ENCODE measurements around the gene MTNR1A.
"Not testable (repeated sequence)": the region's sequence is repeated elsewhere in the genome, so short reads cannot be mapped to it uniquely, and the experiment has no call there.

The MTNR1A gene

GRCh38 chr4:186537843-186538521, 17.4 kb downstream of the MTNR1A start:
- DNase-seq (ENCODE audit: low read depth, low spot score), result no peak
- H3K27ac ChIP-seq (ENCODE audit: low read length), result no peak overlapping the region
- H3K9me3 ChIP-seq (ENCODE audit: control insufficient read depth, insufficient read depth, low read length), result no peaks in the 10 kb centered on the region
- no peaks in the 10 kb centered on the region for H3K4me1 ChIP-seq (ENCODE audit: control insufficient read depth, insufficient read depth, low read length)
- H3K27me3 ChIP-seq (ENCODE audit: control insufficient read depth, insufficient read depth, low read length), result no peaks in the 10 kb centered on the region
- no CpG with 5 or more reads among the region's 19 CpGs for WGBS (ENCODE audit: insufficient coverage, insufficient read length)
- H3K4me3 ChIP-seq (ENCODE audit: low read length), result no peak overlapping the region
- no peaks in the 10 kb centered on the region for H3K36me3 ChIP-seq (ENCODE audit: control insufficient read depth, insufficient read depth, low read length)

GRCh38 chr4:186536285-186536684, 19.1 kb downstream of the MTNR1A start:
- no peak overlapping the region for H3K4me3 ChIP-seq (ENCODE audit: low read length)

GRCh38 chr4:186534056-186534455, 21.3 kb downstream of the MTNR1A start:
- Histone ChIP-seq H3K9me3 (ENCODE audit: control insufficient read depth, insufficient read depth, low read length) (no peaks in the 10 kb centered on the region), H3K4me1 (ENCODE audit: control insufficient read depth, insufficient read depth, low read length) (no peaks in the 10 kb centered on the region), H3K36me3 (ENCODE audit: control insufficient read depth, insufficient read depth, low read length) (no peaks in the 10 kb centered on the region), H3K4me3 (ENCODE audit: low read length) (no peak overlapping the region), H3K27me3 (ENCODE audit: control insufficient read depth, insufficient read depth, low read length) (no peaks in the 10 kb centered on the region), H3K27ac (ENCODE audit: low read length) (no peak overlapping the region)
- DNase-seq (ENCODE audit: low read depth, low spot score), result no peak
- no CpG with 5 or more reads among the region's 21 CpGs for WGBS (ENCODE audit: insufficient coverage, insufficient read length)

More at GRCh38 chr4:186536285-186536684, 19.1 kb downstream of the MTNR1A start:
- Histone ChIP-seq H3K4me1 (ENCODE audit: control insufficient read depth, insufficient read depth, low read length) (no peaks in the 10 kb centered on the region), H3K27ac (ENCODE audit: low read length) (no peak overlapping the region), H3K36me3 (ENCODE audit: control insufficient read depth, insufficient read depth, low read length) (no peaks in the 10 kb centered on the region), H3K27me3 (ENCODE audit: control insufficient read depth, insufficient read depth, low read length) (no peaks in the 10 kb centered on the region), H3K9me3 (ENCODE audit: control insufficient read depth, insufficient read depth, low read length) (no peaks in the 10 kb centered on the region)
- DNase-seq (ENCODE audit: low read depth, low spot score), result no peak
- no CpG with 5 or more reads among the region's 10 CpGs for WGBS (ENCODE audit: insufficient coverage, insufficient read length)

GRCh38 chr4:186523927-186524326, 31.4 kb downstream of the MTNR1A start:
- H3K9me3 ChIP-seq (ENCODE audit: control insufficient read depth, insufficient read depth, low read length); H3K27me3 ChIP-seq (ENCODE audit: control insufficient read depth, insufficient read depth, low read length); H3K4me1 ChIP-seq (ENCODE audit: control insufficient read depth, insufficient read depth, low read length); H3K4me3 ChIP-seq (ENCODE audit: low read length); DNase-seq (ENCODE audit: low read depth, low spot score); H3K36me3 ChIP-seq (ENCODE audit: control insufficient read depth, insufficient read depth, low read length); H3K27ac ChIP-seq (ENCODE audit: low read length): not testable (repeated sequence)
- no CpG with 5 or more reads among the region's 4 CpGs for WGBS (ENCODE audit: insufficient coverage, insufficient read length)

GRCh38 chr4:186516287-186516686, 39.1 kb downstream of the MTNR1A start:
- Histone ChIP-seq H3K27ac (ENCODE audit: low read length) (no peak overlapping the region), H3K36me3 (ENCODE audit: control insufficient read depth, insufficient read depth, low read length) (no peaks in the 10 kb centered on the region), H3K27me3 (ENCODE audit: control insufficient read depth, insufficient read depth, low read length) (no peaks in the 10 kb centered on the region), H3K4me1 (ENCODE audit: control insufficient read depth, insufficient read depth, low read length) (no peaks in the 10 kb centered on the region), H3K4me3 (ENCODE audit: low read length) (no peak overlapping the region), H3K9me3 (ENCODE audit: control insufficient read depth, insufficient read depth, low read length) (no peaks in the 10 kb centered on the region)
- DNase-seq (ENCODE audit: low read depth, low spot score), result no peak
- WGBS (ENCODE audit: insufficient coverage, insufficient read length), result no CpG with 5 or more reads among the region's 4 CpGs

- no peak overlapping the region for H3K27ac ChIP-seq (ENCODE audit: low read length)
- no peak overlapping the region for H3K4me3 ChIP-seq (ENCODE audit: low read length)
- no peaks in the 10 kb centered on the region for H3K36me3 ChIP-seq (ENCODE audit: control insufficient read depth, insufficient read depth, low read length)
- no peaks in the 10 kb centered on the region for H3K9me3 ChIP-seq (ENCODE audit: control insufficient read depth, insufficient read depth, low read length)
- DNase-seq (ENCODE audit: low read depth, low spot score), result no peak
- WGBS (ENCODE audit: insufficient coverage, insufficient read length), result no CpG with 5 or more reads among the region's 8 CpGs
- H3K27me3 ChIP-seq (ENCODE audit: control insufficient read depth, insufficient read depth, low read length), result no peaks in the 10 kb centered on the region
- H3K4me1 ChIP-seq (ENCODE audit: control insufficient read depth, insufficient read depth, low read length), result no peaks in the 10 kb centered on the region
Observed at GRCh38 chr4:186514271-186514950, 41.0 kb downstream of the MTNR1A start.

GRCh38 chr4:186504771-186505170, 50.6 kb downstream of the MTNR1A start:
- WGBS (ENCODE audit: insufficient coverage, insufficient read length), result no CpG with 5 or more reads among the region's 8 CpGs
- not testable (repeated sequence) for H3K4me1 ChIP-seq (ENCODE audit: control insufficient read depth, insufficient read depth, low read length); H3K9me3 ChIP-seq (ENCODE audit: control insufficient read depth, insufficient read depth, low read length); H3K36me3 ChIP-seq (ENCODE audit: control insufficient read depth, insufficient read depth, low read length); H3K27ac ChIP-seq (ENCODE audit: low read length); H3K4me3 ChIP-seq (ENCODE audit: low read length); DNase-seq (ENCODE audit: low read depth, low spot score); H3K27me3 ChIP-seq (ENCODE audit: control insufficient read depth, insufficient read depth, low read length)

- WGBS (ENCODE audit: insufficient coverage, insufficient read length), result no CpG with 5 or more reads among the region's 2 CpGs
- H3K36me3 ChIP-seq (ENCODE audit: control insufficient read depth, insufficient read depth, low read length), result no peaks in the 10 kb centered on the region
Observed at GRCh38 chr4:186502231-186502630, 53.1 kb downstream of the MTNR1A start.

GRCh38 chr4:186501554-186501953, 53.8 kb downstream of the MTNR1A start:
- no CpG with 5 or more reads among the region's 8 CpGs for WGBS (ENCODE audit: insufficient coverage, insufficient read length)
- no peak for DNase-seq (ENCODE audit: low read depth, low spot score)
- Histone ChIP-seq H3K27ac (ENCODE audit: low read length) (no peak overlapping the region), H3K4me1 (ENCODE audit: control insufficient read depth, insufficient read depth, low read length) (0 out of 2 replicates have a peak, but pooled peaks cover 2% of the 10 kb centered on the region), H3K36me3 (ENCODE audit: control insufficient read depth, insufficient read depth, low read length) (no peaks in the 10 kb centered on the region), H3K27me3 (ENCODE audit: control insufficient read depth, insufficient read depth, low read length) (no peaks in the 10 kb centered on the region), H3K4me3 (ENCODE audit: low read length) (no peak overlapping the region), H3K9me3 (ENCODE audit: control insufficient read depth, insufficient read depth, low read length) (no peaks in the 10 kb centered on the region)

More at GRCh38 chr4:186502231-186502630, 53.1 kb downstream of the MTNR1A start:
- Histone ChIP-seq H3K4me3 (ENCODE audit: low read length) (no peak overlapping the region), H3K27me3 (ENCODE audit: control insufficient read depth, insufficient read depth, low read length) (no peaks in the 10 kb centered on the region), H3K27ac (ENCODE audit: low read length) (no peak overlapping the region), H3K9me3 (ENCODE audit: control insufficient read depth, insufficient read depth, low read length) (no peaks in the 10 kb centered on the region), H3K4me1 (ENCODE audit: control insufficient read depth, insufficient read depth, low read length) (0 out of 2 replicates have a peak, but pooled peaks cover 2% of the 10 kb centered on the region)
- DNase-seq (ENCODE audit: low read depth, low spot score), result no peak

- no peak for DNase-seq (ENCODE audit: low read depth, low spot score)
- Histone ChIP-seq H3K27me3 (ENCODE audit: control insufficient read depth, insufficient read depth, low read length) (no peaks in the 10 kb centered on the region), H3K4me1 (ENCODE audit: control insufficient read depth, insufficient read depth, low read length) (0 out of 2 replicates have a peak, but pooled peaks cover 2% of the 10 kb centered on the region), H3K36me3 (ENCODE audit: control insufficient read depth, insufficient read depth, low read length) (no peaks in the 10 kb centered on the region), H3K4me3 (ENCODE audit: low read length) (no peak overlapping the region), H3K27ac (ENCODE audit: low read length) (no peak overlapping the region), H3K9me3 (ENCODE audit: control insufficient read depth, insufficient read depth, low read length) (no peaks in the 10 kb centered on the region)
- WGBS (ENCODE audit: insufficient coverage, insufficient read length), result no CpG with 5 or more reads among the region's 39 CpGs
Observed at GRCh38 chr4:186500721-186501304, 54.6 kb downstream of the MTNR1A start.

Data from iPS DF 6.9 (cell line).